Gastroesophageal sphincter (tissue), 4 donors: ENCODE results near the gene EPHA8. TPM values are rescaled to one million over a fixed set of nuclear protein-coding genes. Genes with fewer than 3 reads are reported as not detected.

ENCODE experiments used
- ATAC-seq: fragments of 150-250 bp; one replicate; pipeline ENCODE4 v1.9.1; 2016; ENCODE audit warnings: mild to moderate bottlenecking, moderate library complexity
- H3K27ac ChIP-seq, 4 donors: fragments of 200-600 bp; sonication (generic) in 3 of 4; 1 replicate in 3 of 4; 2 replicates in 1 of 4; pipeline ENCODE4 v1.5.1; 2016 to 2019
- H3K27me3 ChIP-seq: fragments of 200-600 bp; sonication (generic); one replicate; pipeline ENCODE4 v1.5.1; 2019
- H3K36me3 ChIP-seq, 2 donors: fragments of 200-600 bp; sonication (generic); one replicate each; pipeline ENCODE4 v1.5.1; 2019; ENCODE audit warnings: control low read depth in 1 of 2
- H3K4me1 ChIP-seq, 3 donors: fragments of 200-600 bp; sonication (generic); 1 replicate in 2 of 3; 2 replicates in 1 of 3; pipeline ENCODE4 v1.5.1; 2016 to 2019; ENCODE audit warnings: control low read depth in 2 of 3
- H3K4me3 ChIP-seq, 2 donors: fragments of 200-600 bp; sonication (generic); one replicate each; pipeline ENCODE4 v1.5.1; 2019; ENCODE audit warnings: mild to moderate bottlenecking in 1 of 2, moderate library complexity in 1 of 2
- H3K9me3 ChIP-seq, 3 donors: fragments of 200-600 bp; sonication (generic); one replicate each; pipeline ENCODE4 v1.5.1; 2017 to 2019; ENCODE audit warnings: control low read depth in 2 of 3
- EP300 ChIP-seq: sonication (generic); formaldehyde crosslinking; IDR thresholded peaks from one replicate; pipeline ENCODE4 v1.6.1; 2017; ENCODE audit warnings: antibody characterized with exemption, mild to moderate bottlenecking
- POLR2A ChIP-seq, 2 donors: fragments of 450-650 bp; IDR thresholded peaks; one replicate each; pipeline ENCODE4 v1.6.1; 2017; ENCODE audit warnings: antibody characterized with exemption in 2 of 2, mild to moderate bottlenecking in 2 of 2, moderate library complexity in 1 of 2
- POLR2AphosphoS5 ChIP-seq: sonication (generic); formaldehyde crosslinking; IDR thresholded peaks from one replicate; pipeline ENCODE4 v1.6.1; 2017; ENCODE audit warnings: antibody characterized with exemption
- WGBS, 2 donors: methylation state at CpG; one replicate each; pipeline ENCODE4 v1.1.5; 2018; ENCODE audit warnings: low coverage in 1 of 2; 5-methylcytosine and 5-hydroxymethylcytosine counted together
- total RNA-seq, 4 donors: library from RNA; depleted of rRNA; stranded (reverse); fragments of >200 nt; gene quantifications; one replicate each; pipeline ENCODE4 v1.1.0, GENCODE V29; 2016
- TF ChIP-seq, protein P1 (sequence below), 4 experiments: fragments of 200-600 bp in 2 of 4; fragments of 450-650 bp in 2 of 4; sonication (generic) in 1 of 4; IDR thresholded peaks; one replicate each; pipeline ENCODE4 v1.5.1; 2017 to 2019; ENCODE audit warnings: antibody characterized with exemption in 4 of 4, mild to moderate bottlenecking in 2 of 4, moderate library complexity in 2 of 4

EPHA8 gene
- total RNA-seq, 4 donors from 2014 or later, result 0.08 to 0.37 (median 0.13) TPM; not detected in 1

DNA sequence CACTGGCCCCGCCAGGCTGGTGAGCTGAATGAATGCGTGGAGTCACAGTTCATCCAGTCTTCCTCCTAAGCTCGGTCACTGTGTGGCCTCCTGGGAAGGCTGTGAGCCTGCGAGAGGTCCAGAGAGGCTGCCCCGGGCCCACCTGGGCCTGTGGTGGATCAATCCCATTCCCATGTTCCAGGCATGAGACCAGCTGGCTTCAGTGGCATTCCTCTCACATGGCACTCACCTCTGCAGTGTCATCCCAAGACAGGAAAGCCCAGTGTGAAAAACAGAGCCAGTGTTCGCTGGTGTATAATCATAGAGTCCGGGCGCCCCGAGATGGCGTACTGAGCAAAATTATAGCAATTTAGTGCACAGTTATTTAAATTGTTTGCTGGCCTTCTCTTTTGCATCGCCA is 37.6 kb upstream of the EPHA8 start:
- no peaks in the 10 kb centered on the region for H3K9me3 ChIP-seq
- peaks cover 5 to 27% (median 10%) of the 10 kb centered on the region in 3 donors for H3K4me1 ChIP-seq
- TF ChIP-seq, protein P1, sequence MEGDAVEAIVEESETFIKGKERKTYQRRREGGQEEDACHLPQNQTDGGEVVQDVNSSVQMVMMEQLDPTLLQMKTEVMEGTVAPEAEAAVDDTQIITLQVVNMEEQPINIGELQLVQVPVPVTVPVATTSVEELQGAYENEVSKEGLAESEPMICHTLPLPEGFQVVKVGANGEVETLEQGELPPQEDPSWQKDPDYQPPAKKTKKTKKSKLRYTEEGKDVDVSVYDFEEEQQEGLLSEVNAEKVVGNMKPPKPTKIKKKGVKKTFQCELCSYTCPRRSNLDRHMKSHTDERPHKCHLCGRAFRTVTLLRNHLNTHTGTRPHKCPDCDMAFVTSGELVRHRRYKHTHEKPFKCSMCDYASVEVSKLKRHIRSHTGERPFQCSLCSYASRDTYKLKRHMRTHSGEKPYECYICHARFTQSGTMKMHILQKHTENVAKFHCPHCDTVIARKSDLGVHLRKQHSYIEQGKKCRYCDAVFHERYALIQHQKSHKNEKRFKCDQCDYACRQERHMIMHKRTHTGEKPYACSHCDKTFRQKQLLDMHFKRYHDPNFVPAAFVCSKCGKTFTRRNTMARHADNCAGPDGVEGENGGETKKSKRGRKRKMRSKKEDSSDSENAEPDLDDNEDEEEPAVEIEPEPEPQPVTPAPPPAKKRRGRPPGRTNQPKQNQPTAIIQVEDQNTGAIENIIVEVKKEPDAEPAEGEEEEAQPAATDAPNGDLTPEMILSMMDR (IDR thresholded peaks at IDR 0.05), result no peak
- TF ChIP-seq POLR2A (IDR thresholded peaks at IDR 0.05) (no peak), EP300 (no peak), POLR2AphosphoS5 (no peak)
- no peak overlapping the region for H3K4me3 ChIP-seq
- H3K36me3 ChIP-seq, result peaks cover 0 to 69% of the 10 kb centered on the region in 2 donors
- WGBS, 2 donors, result 91 to 96% methylated on average over 5 to 8 of the region's 11 CpGs
- H3K27me3 ChIP-seq, result no peaks in the 10 kb centered on the region
- H3K27ac ChIP-seq, result no peak overlapping the region
- no peak for ATAC-seq

DNA sequence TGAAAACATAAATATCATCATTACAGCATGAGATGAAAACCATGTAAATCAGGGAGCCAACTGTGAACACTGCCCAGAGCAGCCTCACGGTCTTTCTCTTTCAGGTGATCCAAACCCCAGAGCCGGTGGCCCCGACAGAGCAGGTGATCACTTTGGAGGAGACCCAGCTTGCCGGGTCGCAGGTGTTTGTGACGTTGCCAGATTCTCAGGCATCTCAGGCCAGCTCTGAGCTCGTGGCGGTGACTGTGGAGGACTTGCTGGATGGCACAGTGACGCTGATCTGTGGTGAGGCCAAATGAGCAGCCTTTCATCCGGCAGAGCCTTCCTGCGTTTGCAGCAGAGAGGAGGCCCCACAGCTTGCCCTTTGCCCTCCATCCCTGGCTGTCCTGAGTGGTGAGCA is 37.2 kb upstream of the EPHA8 start:
- ATAC-seq, result no peak
- H3K4me3 ChIP-seq, result no peak overlapping the region
- WGBS, 2 donors, result 85 to 93% methylated on average over 2 to 6 of the region's 11 CpGs

DNA sequence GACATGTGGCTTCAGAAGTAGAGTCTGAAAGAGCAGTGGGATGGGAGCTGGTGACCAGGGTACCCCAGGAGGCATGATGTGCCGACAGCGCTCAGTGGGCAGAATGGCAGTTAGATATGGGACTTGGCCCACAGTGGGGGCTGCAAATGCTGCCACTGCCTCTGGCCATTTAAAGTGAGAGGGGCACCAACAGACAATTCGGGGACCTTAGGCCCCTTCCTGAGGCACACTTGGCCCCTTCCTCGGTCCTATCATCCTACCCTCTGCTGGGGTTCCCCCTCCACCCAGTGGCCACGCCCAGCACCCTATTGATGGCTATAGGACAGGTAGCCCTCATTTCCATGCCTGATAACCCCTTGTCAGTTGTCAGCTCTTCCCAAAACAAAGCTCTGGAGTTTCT is 36.6 kb upstream of the EPHA8 start:
- Histone ChIP-seq H3K36me3 (peaks cover 0 to 59% of the 10 kb centered on the region in 2 donors), H3K27ac (peak overlapping the region in 1 of 4 donors; percentile 24), H3K4me1 (peaks cover 5 to 37% (median 20%) of the 10 kb centered on the region in 3 donors), H3K27me3 (no peaks in the 10 kb centered on the region), H3K9me3 (no peaks in the 10 kb centered on the region), H3K4me3 (no peak overlapping the region)
- WGBS, 2 donors, result 87% methylated on average over 3 of the region's 5 CpGs; no CpG with 5 or more reads in 1 of the 2 donors
- ATAC-seq, result no peak
- TF ChIP-seq POLR2AphosphoS5 (no peak), POLR2A (IDR thresholded peaks at IDR 0.05) (no peak), EP300 (no peak)
- TF ChIP-seq, protein P1 (IDR thresholded peaks at IDR 0.05), result no peak

More for the DNA sequence above, 37.2 kb upstream of the EPHA8 start:
- Histone ChIP-seq H3K36me3 (peaks cover 0 to 65% of the 10 kb centered on the region in 2 donors), H3K27ac (no peak overlapping the region), H3K4me1 (peaks cover 5 to 32% (median 14%) of the 10 kb centered on the region in 3 donors), H3K27me3 (no peaks in the 10 kb centered on the region), H3K9me3 (no peaks in the 10 kb centered on the region)
- TF ChIP-seq EP300, result no peak
- no peak for TF ChIP-seq POLR2A (IDR thresholded peaks at IDR 0.05)
- TF ChIP-seq, protein P1 (IDR thresholded peaks at IDR 0.05), result no peak
- TF ChIP-seq POLR2AphosphoS5, result no peak

DNA sequence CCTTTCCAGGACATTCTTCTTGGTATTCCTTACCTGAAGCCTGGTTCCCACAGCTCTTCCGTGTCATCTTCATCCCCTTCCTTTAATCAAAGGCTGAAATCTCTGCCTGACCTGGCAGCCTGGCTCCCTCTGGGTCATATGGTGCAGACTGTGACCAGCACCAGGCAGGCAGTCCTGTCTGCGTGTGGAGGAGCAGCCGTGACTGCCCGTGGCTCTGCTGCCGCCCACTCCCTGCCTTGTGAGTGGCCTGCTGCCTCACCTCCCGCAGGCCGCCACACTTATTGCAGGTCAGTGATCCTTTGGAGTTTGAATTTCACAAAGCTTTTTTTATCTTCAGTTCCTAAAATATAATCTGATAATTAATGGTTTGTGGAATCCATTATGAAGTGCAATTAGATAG is 36.2 kb upstream of the EPHA8 start:
- H3K9me3 ChIP-seq, result no peaks in the 10 kb centered on the region
- TF ChIP-seq, protein P1 (IDR thresholded peaks at IDR 0.05), result peak in 1 of 4 experiments; percentile 8
- no peak for TF ChIP-seq POLR2AphosphoS5
- no peak for TF ChIP-seq POLR2A (IDR thresholded peaks at IDR 0.05)
- peaks cover 5 to 42% (median 25%) of the 10 kb centered on the region in 3 donors for H3K4me1 ChIP-seq
- H3K27ac ChIP-seq, result peak overlapping the region in 1 of 4 donors; percentile 24
- no peaks in the 10 kb centered on the region for H3K27me3 ChIP-seq
- 47 to 65% methylated on average over 4 to 5 of the region's 7 CpGs for WGBS, 2 donors
- no peak overlapping the region for H3K4me3 ChIP-seq
- H3K36me3 ChIP-seq, result peaks cover 0 to 54% of the 10 kb centered on the region in 2 donors
- ATAC-seq, result no peak

DNA sequence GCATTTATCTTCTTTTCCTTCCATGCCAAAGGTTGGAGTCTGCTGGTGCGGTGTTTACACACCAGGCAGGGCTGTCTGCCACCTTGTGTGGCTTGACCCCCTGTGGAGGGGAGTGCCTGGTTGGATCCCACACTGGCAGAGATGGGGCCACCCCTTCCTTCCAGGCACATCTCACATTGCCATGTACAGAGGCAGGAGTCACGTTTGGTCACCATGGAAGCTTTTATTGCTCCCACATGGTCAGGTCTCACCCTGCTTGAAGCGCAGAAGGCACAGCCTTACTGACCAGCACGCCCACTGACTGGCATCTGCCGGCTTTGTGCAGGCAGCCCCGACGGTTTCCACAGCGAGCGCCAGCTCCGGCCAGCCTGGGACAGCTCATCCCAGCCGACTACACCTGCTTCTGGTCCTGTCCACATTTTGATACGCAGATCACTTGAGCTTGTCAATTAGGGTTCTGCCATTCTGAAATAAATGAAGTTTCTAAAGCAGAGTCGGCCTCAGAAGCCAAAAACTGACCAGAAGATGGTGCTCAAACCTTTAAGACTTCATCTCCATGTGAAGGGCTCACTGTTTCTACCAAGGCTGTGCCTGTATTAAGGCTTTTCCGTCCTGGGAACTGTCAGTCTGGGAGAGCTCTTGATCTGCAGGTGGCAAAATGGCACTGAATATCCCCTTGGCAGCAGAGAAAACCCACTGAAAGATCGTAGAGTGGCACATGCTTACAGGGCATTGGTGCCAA is 35.6 kb upstream of the EPHA8 start:
- Histone ChIP-seq H3K4me3 (no peak overlapping the region), H3K36me3 (peaks cover 0 to 48% of the 10 kb centered on the region in 2 donors), H3K27me3 (no peaks in the 10 kb centered on the region), H3K4me1 (peaks cover 5 to 46% (median 25%) of the 10 kb centered on the region in 3 donors), H3K27ac (peak overlapping the region in 1 of 4 donors; percentile 24), H3K9me3 (no peaks in the 10 kb centered on the region)
- ATAC-seq, result no peak
- 57 to 88% methylated on average over 3 to 9 of the region's 15 CpGs for WGBS, 2 donors
- no peak for TF ChIP-seq POLR2AphosphoS5
- TF ChIP-seq, protein P1 (IDR thresholded peaks at IDR 0.05), result peak in 2 of 4 experiments; percentile 2 to 32
